SK-N-SH (cell line): ENCODE results near the gene EXOC6B. TPM values are rescaled to one million over a fixed set of nuclear protein-coding genes. Genes with fewer than 3 reads are reported as not detected.

Experiments used
- CTCF ChIA-PET: fragments of 300-600, 350-600 bp; formaldehyde crosslinking; extraction: SDS; loops from one replicate; lab custom pipeline; 2021; lab: Yijun Ruan, JAX
- POLR2A ChIA-PET: fragments of 350-600 bp; sonication (Branson Sonifier 250); formaldehyde crosslinking; extraction: SDS; loops from one replicate; lab custom pipeline; 2020; ENCODE audit warnings: antibody characterized with exemption, inconsistent platforms; lab: Yijun Ruan, JAX
- DNase-seq: peaks from one replicate; pipeline ENCODE4 v3.0.0; 2012
- H2AFZ ChIP-seq: fragments of 200-600 bp; sonication (generic); 2 replicates; pipeline ENCODE4 v1.8.1; 2016; ENCODE audit warnings: antibody characterized with exemption, mild to moderate bottlenecking, low read depth
- H3F3A ChIP-seq: fragments of 200-600 bp; sonication (generic); replicated peaks from 2 replicates; pipeline ENCODE3; 2016; ENCODE audit warnings: antibody characterized with exemption, mild to moderate bottlenecking; ENCODE audit not compliant: insufficient read depth
- H3K27ac ChIP-seq, 2 experiments: fragments of 200-500 bp in 1 of 2; fragments of 200-600 bp in 1 of 2; sonication (Bioruptor generic) in 1 of 2; sonication (generic), shearing (Covaris generic) in 1 of 2; 2 replicates each; pipeline versions ENCODE4 v1.5.1 to v1.6.1; 2014 to 2016; ENCODE audit warnings: low read depth in 2 of 2, inconsistent platforms in 1 of 2, low read length in 1 of 2, mild to moderate bottlenecking in 1 of 2, mixed read lengths in 1 of 2
- H3K27me3 ChIP-seq: fragments of 200-600 bp; sonication (generic), shearing (Covaris generic); 2 replicates; pipeline ENCODE4 v1.6.1; 2016; ENCODE audit warnings: mixed run types; ENCODE audit not compliant: insufficient read depth
- H3K36me3 ChIP-seq, 2 experiments: fragments of 200-500 bp in 1 of 2; fragments of 200-600 bp in 1 of 2; sonication (Bioruptor generic) in 1 of 2; sonication (generic) in 1 of 2; replicated peaks in 1 of 2; 2 replicates each; pipeline versions ENCODE3 to v1.5.1; 2014 to 2016; ENCODE audit warnings: low read length in 1 of 2, mild to moderate bottlenecking in 1 of 2; ENCODE audit not compliant: insufficient read depth in 2 of 2, control insufficient read depth in 1 of 2
- H3K4me1 ChIP-seq, 2 experiments: fragments of 200-500 bp in 1 of 2; fragments of 200-600 bp in 1 of 2; sonication (Bioruptor generic) in 1 of 2; sonication (generic), shearing (Covaris generic) in 1 of 2; 2 replicates each; pipeline versions ENCODE4 v1.5.1 to v1.6.1; 2014 to 2016; ENCODE audit warnings: low read depth in 1 of 2, low read length in 1 of 2, mixed run types in 1 of 2; ENCODE audit not compliant: insufficient read depth in 2 of 2, control insufficient read depth in 1 of 2
- H3K4me2 ChIP-seq: fragments of 200-600 bp; sonication (generic), shearing (Covaris generic); 2 replicates; pipeline ENCODE4 v1.6.1; 2017; ENCODE audit warnings: mixed run types
- H3K4me3 ChIP-seq, 2 experiments: fragments of 200-500 bp in 1 of 2; fragments of 200-600 bp in 1 of 2; sonication (Bioruptor generic) in 1 of 2; sonication (generic), shearing (Covaris generic) in 1 of 2; 2 replicates each; pipeline versions ENCODE4 v1.5.1 to v1.8.1; 2014 to 2016; ENCODE audit warnings: low read depth in 2 of 2, inconsistent platforms in 1 of 2, low read length in 1 of 2, mild to moderate bottlenecking in 1 of 2, mixed read lengths in 1 of 2, moderate library complexity in 1 of 2
- H3K79me2 ChIP-seq: fragments of 200-600 bp; sonication (generic); 2 replicates; pipeline ENCODE4 v1.8.1; 2017; ENCODE audit warnings: mild to moderate bottlenecking; ENCODE audit not compliant: insufficient read depth
- H3K9ac ChIP-seq: fragments of 200-600 bp; sonication (generic); 2 replicates; pipeline ENCODE4 v1.6.1; 2017; ENCODE audit warnings: mixed run types
- H3K9me2 ChIP-seq: fragments of 200-600 bp; sonication (generic); 2 replicates; pipeline ENCODE4 v1.6.1; 2017; ENCODE audit warnings: mixed run types
- H3K9me3 ChIP-seq: fragments of 200-600 bp; sonication (generic); 2 replicates; pipeline ENCODE4 v1.6.1; 2017; ENCODE audit warnings: mixed run types, mild to moderate bottlenecking, moderate library complexity
- H4K20me1 ChIP-seq: fragments of 200-600 bp; sonication (generic); 2 replicates; pipeline ENCODE4 v1.6.1; 2017; ENCODE audit warnings: mild to moderate bottlenecking, mixed run types; ENCODE audit not compliant: insufficient read depth
- CHD2 ChIP-seq: fragments of 150-350 bp; IDR thresholded peaks from 2 replicates; pipeline ENCODE4 v1.6.1; 2018; ENCODE audit warnings: low read length; ENCODE audit not compliant: partially characterized antibody
- ELF1 ChIP-seq: IDR thresholded peaks from 2 replicates; pipeline ENCODE4 v1.4.0; 2012
- EP300 ChIP-seq, 2 experiments: IDR thresholded peaks; 2 replicates each; pipeline versions ENCODE4 v1.4.0 to v1.6.1; 2012; ENCODE audit warnings: borderline replicate concordance in 1 of 2, low read depth in 1 of 2, low read length in 1 of 2
- EZH2phosphoT487 ChIP-seq: fragments of 200-600 bp; sonication (generic); IDR thresholded peaks from 2 replicates; pipeline ENCODE4 v1.6.1; 2017; ENCODE audit warnings: low read depth, mixed run types, mild to moderate bottlenecking, antibody characterized with exemption, moderate library complexity, borderline replicate concordance
- FOXM1 ChIP-seq: IDR thresholded peaks from 2 replicates; pipeline ENCODE4 v1.4.0; 2012; ENCODE audit warnings: low read depth, mild to moderate bottlenecking
- GABPA ChIP-seq: IDR thresholded peaks from 2 replicates; pipeline ENCODE4 v1.4.0; 2012; ENCODE audit warnings: low read depth, mild to moderate bottlenecking
- JUND ChIP-seq: IDR thresholded peaks from 2 replicates; pipeline ENCODE4 v1.4.0; 2012
- MAX ChIP-seq: IDR thresholded peaks from 2 replicates; pipeline ENCODE4 v1.4.0; 2012; ENCODE audit warnings: low read depth
- MXI1 ChIP-seq: IDR thresholded peaks from 2 replicates; pipeline ENCODE4 v1.6.1; 2012; ENCODE audit warnings: mild to moderate bottlenecking, low read depth, low read length, improper control_type of control experiment
- RAD21 ChIP-seq: IDR thresholded peaks from 2 replicates; pipeline ENCODE4 v1.6.1; 2012; ENCODE audit warnings: mild to moderate bottlenecking, low read length
- RCOR1 ChIP-seq: fragments of 150-350 bp; IDR thresholded peaks from 2 replicates; pipeline ENCODE4 v1.6.1; 2017; ENCODE audit warnings: antibody characterized with exemption, low read length
- REST ChIP-seq: IDR thresholded peaks from 2 replicates; pipeline ENCODE4 v1.6.1; 2012; ENCODE audit warnings: mild to moderate bottlenecking, low read depth, low read length, moderate library complexity
- RFX5 ChIP-seq: IDR thresholded peaks from 2 replicates; pipeline ENCODE4 v1.6.1; 2012; ENCODE audit warnings: mild to moderate bottlenecking, improper control_type of control experiment, low read length
- RXRA ChIP-seq: IDR thresholded peaks from 2 replicates; pipeline ENCODE4 v1.4.0; 2012; ENCODE audit warnings: low read depth, mild to moderate bottlenecking, borderline replicate concordance
- TEAD4 ChIP-seq: IDR thresholded peaks from 2 replicates; pipeline ENCODE4 v1.4.0; 2012; ENCODE audit warnings: mild to moderate bottlenecking, borderline replicate concordance; ENCODE audit not compliant: insufficient read depth
- USF1 ChIP-seq: IDR thresholded peaks from 2 replicates; pipeline ENCODE4 v1.4.0; 2012; ENCODE audit warnings: low read depth, borderline replicate concordance
- YY1 ChIP-seq: IDR thresholded peaks from 2 replicates; pipeline ENCODE4 v1.4.0; 2012; ENCODE audit warnings: low read depth, mild to moderate bottlenecking
- WGBS: methylation state at CpG from one replicate; pipeline ENCODE4 v1.1.6; 2017; ENCODE audit warnings: low lambda C conversion rate; 5-methylcytosine and 5-hydroxymethylcytosine counted together
- polyA plus RNA-seq, 3 experiments: library from polyadenylated mRNA; depleted of rRNA; stranded (reverse); fragments of >200 nt; gene quantifications; 2 replicates each; pipeline ENCODE4 v1.2.3, GENCODE V29; 2012

Gene EXOC6B
- polyA plus RNA-seq, 1 of the 3 experiments (the other 2 are of a cell fraction), result 7.4 TPM

DNA sequence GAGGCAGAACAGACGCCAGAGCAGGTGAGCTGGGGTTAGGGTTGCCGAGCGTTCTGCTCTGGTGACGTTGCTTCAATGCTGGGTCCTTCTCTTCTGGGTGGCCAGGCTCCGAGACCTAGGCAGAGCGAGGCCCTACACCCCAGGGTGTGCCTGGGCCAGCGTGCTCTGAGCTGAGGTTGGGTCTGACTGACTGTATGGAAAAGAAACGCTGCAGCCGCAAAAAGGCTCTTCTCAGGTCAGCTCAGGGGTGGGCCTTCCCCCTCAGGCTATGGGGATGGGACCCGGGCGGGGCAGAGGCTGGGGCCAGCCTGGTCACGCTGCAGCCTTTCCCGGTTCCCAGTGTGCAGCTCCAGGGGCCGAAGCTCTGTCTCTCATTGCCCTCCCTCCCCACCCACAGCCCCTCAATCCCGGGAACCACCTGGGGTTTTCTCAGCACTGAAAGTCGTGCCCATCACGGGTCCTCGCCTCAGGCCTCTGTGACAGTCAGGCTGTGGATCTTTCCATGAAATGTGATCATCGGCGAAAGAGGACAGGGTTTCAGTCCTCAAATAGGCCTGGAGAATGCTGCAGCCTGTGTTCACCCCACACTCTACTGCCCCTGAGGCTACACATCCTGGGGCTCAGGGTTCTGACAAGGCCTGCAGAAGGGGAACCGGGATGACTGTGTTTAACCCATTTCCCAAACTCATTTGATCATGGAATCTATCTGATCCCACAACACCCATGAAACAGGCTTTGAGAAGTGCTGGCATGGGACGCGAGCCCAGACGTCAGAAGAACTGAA lies 697.6 kb downstream of the EXOC6B start:
- TF ChIP-seq JUND, result no peak
- no peak for TF ChIP-seq RFX5
- no peak for TF ChIP-seq REST
- no peak for TF ChIP-seq FOXM1
- no peak for TF ChIP-seq RCOR1
- TF ChIP-seq GABPA, result no peak
- TF ChIP-seq EP300 (IDR thresholded peaks at IDR 0.05; ENCODE audit: borderline replicate concordance in 1 of 2, low read depth in 1 of 2, low read length in 1 of 2), result no peak
- no peak for TF ChIP-seq USF1
- TF ChIP-seq CHD2, result no peak
- no peak for TF ChIP-seq RXRA
- no peak for TF ChIP-seq RAD21
- no peak for TF ChIP-seq MAX
- TF ChIP-seq ELF1, result no peak
- TF ChIP-seq EZH2phosphoT487, result no peak
- no peak for TF ChIP-seq MXI1
- no peak for TF ChIP-seq TEAD4
- TF ChIP-seq YY1, result no peak
- TF ChIP-seq, all 33 proteins: peak for 0
- no peaks in the 10 kb centered on the region for H3F3A ChIP-seq
- H3K4me1 ChIP-seq, result no peaks in the 10 kb centered on the region
- H3K79me2 ChIP-seq, result no peaks in the 10 kb centered on the region
- no peak for DNase-seq
- H3K36me3 ChIP-seq, result no peaks in the 10 kb centered on the region
- H3K9me2 ChIP-seq, result no peaks in the 10 kb centered on the region
- H3K4me2 ChIP-seq, result no peak overlapping the region
- no peaks in the 10 kb centered on the region for H4K20me1 ChIP-seq
- WGBS, result 83% methylated on average over 14 of the region's 24 CpGs
- no peaks in the 10 kb centered on the region for H3K9me3 ChIP-seq
- H3K9ac ChIP-seq, result no peak overlapping the region
- ChIA-PET POLR2A (no interaction called here), CTCF (interaction anchor here (0.8 to 3.3 kb wide), 2 partner anchors 9 to 204 kb away, joined by 3 to 16 read pairs; no protein-coding TSS in a partner anchor)
- no peak overlapping the region for H3K27ac ChIP-seq
- no peak overlapping the region for H2AFZ ChIP-seq
- H3K4me3 ChIP-seq, result no peak overlapping the region
- H3K27me3 ChIP-seq, result no peaks in the 10 kb centered on the region; the same call in 1 of the 2 replicates
